ENCODE measurements around the gene SLC34A3.

- TF ChIP-seq CTCF (conservative IDR thresholded peaks at IDR 0.05; ENCODE audit: low read depth, low read length) (no peak), EZH2 (IDR thresholded peaks at IDR 0.05; ENCODE audit: borderline replicate concordance, low read depth, low read length, poor library complexity, severe bottlenecking) (no peak)
Observed at GRCh38 chr9:137217276-137218211, 13.2 kb upstream of the SLC34A3 start.

All from A673 (cell line).